ENCODE data around the gene UBAP1.

The UBAP1 gene

GRCh38 chr9:34157898-34158297, 20.9 kb upstream of the UBAP1 start:
- H3K4me3 ChIP-seq (ENCODE audit: low read depth, low read length) = no peak overlapping the region
- H3K27me3 ChIP-seq (ENCODE audit: insufficient read depth, low read depth, severe bottlenecking) = no peaks in the 10 kb centered on the region
- H3K27ac ChIP-seq = no peak overlapping the region
- no peaks in the 10 kb centered on the region for H3K36me3 ChIP-seq
- no peak for DNase-seq
- no peaks in the 10 kb centered on the region for H3K9me3 ChIP-seq (ENCODE audit: severe bottlenecking)
- TF ChIP-seq CTCF (IDR thresholded peaks at IDR 0.05; ENCODE audit: low read depth, low read length) = no peak

GRCh38 chr9:34158362-34158869, 20.4 kb upstream of the UBAP1 start:
- Histone ChIP-seq H3K4me3 (ENCODE audit: low read depth, low read length) (no peak overlapping the region), H3K9me3 (ENCODE audit: severe bottlenecking) (no peaks in the 10 kb centered on the region), H3K27me3 (ENCODE audit: insufficient read depth, low read depth, severe bottlenecking) (no peaks in the 10 kb centered on the region), H3K27ac (no peak overlapping the region), H3K36me3 (no peaks in the 10 kb centered on the region)
- no peak for DNase-seq
- TF ChIP-seq CTCF (IDR thresholded peaks at IDR 0.05; ENCODE audit: low read depth, low read length) = no peak

DNA sequence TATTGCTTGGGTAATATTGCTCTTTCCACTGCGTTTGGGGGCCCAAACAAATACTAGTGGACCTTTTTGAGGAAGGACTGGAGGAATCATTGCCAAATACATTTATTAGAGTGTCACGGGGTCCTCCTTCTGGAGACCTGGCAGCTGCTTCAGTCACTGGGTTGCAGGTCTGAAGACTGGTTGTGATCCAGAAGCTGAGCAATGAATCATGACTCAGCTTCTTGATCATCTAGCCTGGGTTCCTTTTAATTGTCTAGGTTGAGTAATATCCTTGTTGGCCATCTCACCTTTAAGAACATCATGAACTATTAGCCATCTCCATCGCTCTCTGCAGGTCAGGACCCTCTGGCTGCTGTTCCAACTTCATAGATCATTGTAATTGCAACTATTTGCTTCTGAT, 15.4 kb upstream of the UBAP1 start:
- Histone ChIP-seq H3K4me3 (ENCODE audit: low read depth, low read length) (no peak overlapping the region), H3K36me3 (no peaks in the 10 kb centered on the region), H3K9me3 (ENCODE audit: severe bottlenecking) (no peaks in the 10 kb centered on the region), H3K27me3 (ENCODE audit: insufficient read depth, low read depth, severe bottlenecking) (no peaks in the 10 kb centered on the region), H3K27ac (no peak overlapping the region)
- no peak for TF ChIP-seq CTCF (IDR thresholded peaks at IDR 0.05; ENCODE audit: low read depth, low read length)
- DNase-seq = no peak

DNA sequence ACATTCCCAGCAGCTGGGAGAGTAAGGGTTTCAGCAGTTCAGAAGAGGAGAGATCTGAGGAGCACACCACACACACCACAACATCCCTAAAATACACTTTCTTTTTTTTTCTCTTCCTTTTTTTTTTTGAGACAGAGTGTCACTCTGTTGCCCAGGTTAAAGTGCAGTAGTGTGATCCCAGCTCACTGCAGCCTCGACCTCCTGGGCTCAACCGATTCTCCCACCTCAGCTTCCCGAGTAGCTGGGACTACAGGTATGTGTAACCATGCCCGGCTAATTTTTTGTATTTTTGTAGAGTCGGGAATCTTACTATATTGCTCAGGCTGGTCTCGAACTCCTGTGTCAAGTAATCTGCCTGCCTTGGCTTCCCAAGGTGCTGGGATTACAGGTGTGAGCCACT, 9.7 kb upstream of the UBAP1 start:
- Histone ChIP-seq H3K9me3 (ENCODE audit: severe bottlenecking) (no peaks in the 10 kb centered on the region), H3K27ac (no peak overlapping the region), H3K36me3 (no peaks in the 10 kb centered on the region), H3K4me3 (ENCODE audit: low read depth, low read length) (no peak overlapping the region), H3K27me3 (ENCODE audit: insufficient read depth, low read depth, severe bottlenecking) (no peaks in the 10 kb centered on the region)
- TF ChIP-seq CTCF (IDR thresholded peaks at IDR 0.05; ENCODE audit: low read depth, low read length) = no peak
- DNase-seq = no peak

DNA sequence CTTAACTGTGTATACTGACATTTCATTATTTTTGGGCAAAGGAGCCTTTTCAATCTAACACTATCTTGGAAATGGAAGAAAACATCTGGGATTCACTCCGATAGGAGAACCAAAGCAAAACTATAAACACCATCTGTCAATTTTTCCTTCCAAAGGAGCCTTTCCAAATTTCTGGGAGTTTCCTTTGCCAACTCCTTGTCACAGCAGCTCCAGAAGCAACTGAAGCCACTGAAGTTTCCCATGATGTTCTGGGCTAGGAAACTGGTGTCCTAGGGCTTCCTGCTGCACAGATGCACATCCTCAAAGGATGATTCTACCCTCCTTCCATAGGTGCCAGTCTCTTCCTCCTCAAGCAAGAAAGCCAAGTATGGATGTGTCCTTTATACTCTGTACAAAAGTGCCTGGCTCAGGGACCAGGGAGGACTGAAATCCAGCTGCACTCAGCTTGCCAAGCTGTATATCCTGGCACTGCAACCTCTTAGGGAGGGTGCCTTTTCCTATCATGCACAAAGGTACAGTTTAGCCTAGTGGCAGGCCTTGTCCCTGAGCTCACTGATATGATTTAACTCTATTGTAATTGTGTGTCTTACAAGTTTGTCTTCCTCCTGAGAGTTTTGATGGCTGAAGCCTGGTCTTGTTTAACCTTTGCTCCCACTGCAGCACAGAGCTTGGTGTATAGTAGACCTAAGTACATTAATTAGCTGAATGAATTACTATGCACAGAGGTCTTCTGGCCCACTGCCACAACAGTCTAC, 8.4 kb upstream of the UBAP1 start:
- TF ChIP-seq CTCF (IDR thresholded peaks at IDR 0.05; ENCODE audit: low read depth, low read length) = no peak
- Histone ChIP-seq H3K9me3 (ENCODE audit: severe bottlenecking) (no peaks in the 10 kb centered on the region), H3K4me3 (ENCODE audit: low read depth, low read length) (no peak overlapping the region), H3K36me3 (no peaks in the 10 kb centered on the region), H3K27ac (no peak overlapping the region), H3K27me3 (ENCODE audit: insufficient read depth, low read depth, severe bottlenecking) (no peaks in the 10 kb centered on the region)
- no peak for DNase-seq
